GM10847 (cell line): Measurements from ENCODE around the gene TNNI2.

Source experiments
- POLR2A ChIP-seq: IDR thresholded peaks from 2 replicates; pipeline ENCODE4 v1.6.1; 2011; ENCODE audit not compliant: insufficient read length; ENCODE audit errors: extremely low read depth

The TNNI2 gene

GRCh38 chr11:1870721-1871466 lies 32.1 kb downstream of the TNNI2 start:
- no peak for TF ChIP-seq POLR2A

GRCh38 chr11:1871531-1871930 lies 32.8 kb downstream of the TNNI2 start:
- TF ChIP-seq POLR2A: no peak

- no peak for TF ChIP-seq POLR2A
These were observed 33.6 kb downstream of the TNNI2 start for GRCh38 chr11:1872267-1872985.

DNA sequence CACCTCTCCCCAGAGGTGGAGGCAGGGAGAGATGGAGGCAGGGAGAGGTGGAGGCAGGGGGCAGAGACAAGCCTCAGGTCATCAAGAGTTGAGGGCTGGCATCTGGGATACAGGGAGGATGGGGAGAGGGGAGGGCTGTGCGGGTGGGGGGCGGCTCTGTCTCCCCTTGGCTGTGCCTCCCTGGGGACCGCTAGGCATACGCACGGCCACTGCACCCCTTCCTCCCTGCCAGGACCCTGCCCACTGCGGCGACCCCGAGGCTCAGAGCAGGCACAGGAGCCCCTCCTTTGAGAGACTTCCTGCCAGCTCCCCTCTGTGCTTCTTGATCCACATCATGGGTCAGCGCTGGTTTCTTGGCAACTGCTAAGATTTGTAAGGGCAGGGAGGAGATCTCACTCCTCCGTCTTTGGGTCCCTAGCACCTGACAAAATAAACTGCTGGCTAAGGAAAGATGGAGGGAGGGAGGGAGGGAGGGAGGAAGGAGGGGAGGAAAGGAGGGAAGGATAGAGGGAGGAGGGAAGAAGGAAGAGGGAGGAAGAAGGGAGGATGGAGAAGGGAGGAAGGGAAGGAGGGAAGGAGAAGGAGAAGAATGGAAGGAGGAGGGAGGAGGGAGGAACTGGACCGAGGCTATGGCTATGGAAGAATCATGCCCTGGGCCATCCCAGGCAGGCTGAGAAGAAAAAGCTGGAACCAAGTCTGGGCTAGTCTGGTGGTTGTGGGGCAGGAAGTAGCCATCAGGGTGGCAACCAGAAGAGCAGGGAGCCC lies 34.4 kb downstream of the TNNI2 start:
- TF ChIP-seq POLR2A: no peak

DNA sequence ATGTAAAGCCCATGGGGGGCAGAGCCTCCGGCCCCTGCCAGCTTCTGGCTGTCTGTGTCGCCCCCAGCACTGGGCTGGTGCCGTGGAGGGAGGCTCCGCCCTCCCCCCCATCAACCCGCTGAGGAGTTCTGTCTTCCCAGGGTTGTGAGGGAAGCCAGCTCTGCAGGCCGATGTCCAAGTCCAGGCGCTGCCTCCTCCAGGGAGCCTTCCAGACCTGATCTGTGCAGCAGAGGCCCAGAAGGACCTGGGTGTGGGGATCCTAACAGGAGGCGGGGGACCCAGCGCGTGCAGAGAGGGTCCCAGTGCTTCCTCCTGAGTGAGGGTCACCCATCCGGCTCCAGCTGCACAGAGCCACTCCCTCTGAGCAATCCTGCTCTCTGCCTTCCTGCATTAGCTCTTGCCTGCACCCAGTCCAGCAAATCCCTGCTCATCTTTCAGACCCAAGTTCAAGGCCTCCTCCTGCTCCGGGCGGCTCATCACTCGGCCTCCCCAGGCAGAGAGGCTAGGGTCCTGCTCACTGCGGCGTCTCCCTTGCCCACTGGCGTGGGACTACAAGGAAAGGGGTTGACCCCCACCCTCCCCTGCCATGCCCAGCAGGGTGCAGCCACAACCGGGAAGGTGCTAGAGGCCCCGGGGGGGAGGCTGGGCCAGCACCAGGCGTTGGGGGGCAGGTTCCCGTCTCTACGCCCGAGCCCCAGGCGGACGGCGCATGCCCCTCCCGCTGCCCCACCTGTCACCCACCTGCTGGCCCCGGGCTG lies 36.5 kb downstream of the TNNI2 start:
- no peak for TF ChIP-seq POLR2A

GRCh38 chr11:1876361-1877063 lies 37.7 kb downstream of the TNNI2 start:
- no peak for TF ChIP-seq POLR2A

- TF ChIP-seq POLR2A: no peak
These were observed 38.7 kb downstream of the TNNI2 start for GRCh38 chr11:1877211-1878136.

- TF ChIP-seq POLR2A: no peak
These were observed 39.6 kb downstream of the TNNI2 start for GRCh38 chr11:1878137-1879031.

DNA sequence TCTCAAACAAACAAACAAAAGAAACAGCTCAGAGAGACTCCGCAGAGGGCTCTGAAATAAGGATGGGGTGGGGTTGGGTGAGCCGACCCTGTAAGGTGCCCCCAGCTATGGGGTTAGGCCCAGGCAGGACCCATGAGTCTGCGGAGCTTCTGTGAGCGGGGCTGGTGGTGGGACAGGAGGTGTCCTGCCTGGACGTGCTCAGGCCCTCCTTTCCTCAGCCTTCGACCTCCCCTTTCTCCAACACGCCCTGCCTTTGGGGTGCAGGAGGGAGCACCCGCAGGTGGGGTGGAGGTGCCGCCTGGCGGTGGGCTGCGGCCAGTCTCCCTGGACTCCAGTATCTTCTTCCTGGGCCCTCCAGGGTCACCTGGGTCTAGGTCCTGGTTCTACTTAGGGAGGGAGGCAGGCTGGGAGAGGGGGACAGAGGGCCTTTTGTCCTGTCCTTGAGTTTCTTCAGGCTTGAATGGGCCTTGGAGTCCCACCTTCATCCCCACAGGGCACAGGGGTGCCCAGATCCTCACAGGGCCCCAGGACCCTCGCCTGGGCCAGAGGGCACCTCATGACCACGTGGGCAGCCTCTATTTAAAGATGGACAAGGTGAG lies 40.7 kb downstream of the TNNI2 start:
- no peak for TF ChIP-seq POLR2A

DNA sequence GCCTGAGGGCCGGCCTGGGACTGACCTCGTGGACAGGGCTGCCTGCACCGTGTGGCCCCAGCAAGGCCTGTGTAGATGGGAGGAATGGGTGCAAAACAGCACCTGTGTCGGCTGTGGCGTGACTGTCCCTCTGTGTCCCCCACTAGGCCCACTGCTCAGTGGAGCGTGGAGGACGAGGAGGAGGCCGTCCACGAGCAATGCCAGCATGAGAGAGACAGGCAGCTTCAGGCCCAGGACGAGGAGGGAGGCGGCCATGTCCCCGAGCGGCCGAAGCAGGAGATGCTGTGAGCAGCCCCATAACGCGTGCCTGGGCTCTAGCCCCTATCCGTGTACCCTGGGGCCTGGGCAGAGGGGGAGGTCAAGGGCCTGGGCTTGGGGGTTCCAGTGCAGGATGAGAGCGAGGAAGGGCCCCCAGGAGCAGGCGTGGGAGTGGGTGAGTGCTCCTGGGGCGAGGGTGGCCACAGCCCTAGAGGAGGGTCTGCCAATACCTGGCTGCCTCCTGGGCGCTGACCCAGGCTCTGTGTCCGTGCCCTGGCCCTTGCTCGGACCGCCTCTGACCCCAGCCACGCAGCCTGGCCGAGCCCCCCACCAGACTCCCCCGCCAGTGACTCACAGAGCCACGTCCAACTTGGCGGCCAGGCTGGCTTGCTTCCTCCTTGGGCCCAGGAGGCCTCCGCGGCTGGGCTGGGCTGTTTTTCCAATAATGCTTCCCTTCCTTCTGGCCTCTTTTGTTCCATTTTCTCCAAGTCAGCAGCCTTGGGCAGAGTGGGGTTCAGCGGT lies 41.4 kb downstream of the TNNI2 start:
- no peak for TF ChIP-seq POLR2A

DNA sequence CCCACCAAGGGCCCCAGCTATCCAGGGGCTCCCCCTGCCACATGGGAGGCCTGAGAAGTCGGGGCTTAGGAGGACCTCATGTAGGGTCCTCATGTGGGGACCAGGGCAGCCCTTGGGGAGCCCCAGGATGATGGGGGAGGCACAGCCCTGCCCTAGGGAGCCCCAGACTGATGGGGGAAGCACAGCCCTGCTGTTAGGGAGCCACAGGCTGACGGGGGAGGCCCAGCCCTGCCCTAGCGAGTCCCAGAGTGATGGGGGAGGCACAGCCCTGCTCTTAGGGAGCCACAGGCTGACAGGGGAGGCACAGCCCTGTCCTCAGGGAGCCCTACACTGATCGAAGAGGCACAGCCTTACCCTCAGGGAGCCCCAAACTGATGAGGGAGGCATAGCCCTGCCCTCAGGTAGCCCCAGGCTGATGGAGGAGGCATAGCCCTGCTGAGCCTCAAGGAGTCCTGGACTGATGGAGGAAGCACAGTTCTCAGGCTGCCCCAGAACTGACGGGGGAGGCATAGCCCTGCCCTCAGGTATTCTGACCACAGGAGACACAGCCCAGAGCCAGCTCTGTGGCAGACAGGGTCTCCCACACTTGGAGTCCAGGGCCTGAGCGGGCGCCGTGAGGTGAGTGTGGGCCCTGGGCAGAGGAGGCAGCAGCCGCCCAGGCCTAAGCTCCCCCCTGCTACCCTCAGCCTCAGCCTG lies 42.1 kb downstream of the TNNI2 start:
- TF ChIP-seq POLR2A: no peak
